HK-2 (cell line): ENCODE data around the gene MMP20.

Experiments used
- DNase-seq: peaks from one replicate; pipeline ENCODE4 v3.0.0-alpha.2; 2018; ENCODE audit not compliant: unreplicated experiment

Gene MMP20

DNA sequence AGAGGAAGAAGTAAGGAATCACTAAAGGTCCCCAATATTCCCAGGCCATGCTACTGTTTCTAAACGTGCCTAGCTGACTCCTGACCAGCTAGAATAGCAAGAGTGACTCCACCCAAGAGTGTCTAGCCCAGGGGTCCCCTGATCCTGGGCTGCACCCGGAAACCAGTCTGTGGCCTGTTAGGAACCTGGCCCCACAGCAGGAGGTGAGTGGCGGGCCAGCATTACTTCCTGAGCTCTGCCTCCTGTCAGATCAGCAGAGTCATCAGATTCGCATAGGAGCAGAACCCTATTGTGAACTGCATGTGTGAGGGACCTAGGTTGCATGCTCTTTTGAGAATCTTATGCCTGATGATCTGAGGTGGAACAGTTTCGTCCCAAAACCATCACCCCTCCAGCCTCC is 2.0 kb downstream of the MMP20 start:
- DNase-seq: no peak

DNA sequence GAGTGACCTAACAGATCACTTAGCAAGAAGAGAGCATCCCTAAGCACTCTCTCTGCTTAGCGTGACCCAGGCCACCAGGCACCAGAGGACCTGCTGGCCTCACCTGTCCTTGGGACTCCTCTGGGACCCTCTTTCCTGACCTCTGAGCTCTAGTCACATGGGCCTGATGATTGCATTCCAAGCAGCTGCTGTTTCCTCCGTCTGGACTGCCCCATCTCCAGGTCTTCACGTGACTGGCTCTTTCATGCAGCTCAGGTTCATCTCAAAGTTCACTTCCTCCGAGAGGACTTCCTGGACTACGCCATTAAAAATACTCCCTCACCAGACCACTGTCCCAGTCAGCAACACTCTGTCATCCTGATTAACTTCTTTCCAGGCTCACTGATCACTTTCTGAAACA is 2.9 kb downstream of the MMP20 start:
- no peak for DNase-seq

DNA sequence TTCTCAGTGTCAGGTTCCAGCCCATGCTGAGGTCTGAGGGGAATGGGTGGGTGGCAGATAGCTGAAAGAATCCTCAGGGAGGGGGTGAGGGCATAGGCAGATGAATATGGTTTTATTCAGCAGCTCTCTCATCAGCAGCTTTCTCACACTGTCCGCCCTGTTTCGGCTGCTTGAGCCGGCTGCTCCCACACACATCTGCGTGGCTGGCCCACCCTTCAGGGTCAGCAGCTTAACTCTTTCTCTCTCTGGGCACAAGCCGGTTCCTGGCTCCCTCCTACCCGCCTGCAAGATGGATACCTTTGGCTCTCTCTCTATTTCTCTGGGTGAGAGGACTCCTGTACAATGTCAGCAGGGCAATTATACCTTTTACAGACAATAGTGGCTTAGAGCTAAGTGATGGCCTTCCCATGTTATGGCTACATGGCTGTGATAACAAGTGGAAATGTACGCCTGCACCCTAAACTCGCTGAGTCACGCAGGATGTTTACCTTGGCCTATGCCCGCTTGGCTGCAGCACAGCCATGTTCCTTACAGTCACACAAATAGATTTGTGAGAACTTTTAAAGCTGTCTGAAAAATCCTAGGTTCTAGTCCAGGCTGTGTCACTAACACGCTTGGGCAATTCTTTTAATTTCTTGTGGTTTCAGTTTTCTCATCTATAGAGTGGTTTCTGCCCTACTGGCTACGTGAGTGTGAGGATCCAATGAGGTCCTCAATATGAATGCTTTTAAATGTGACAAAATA is 4.1 kb downstream of the MMP20 start:
- no peak for DNase-seq

DNA sequence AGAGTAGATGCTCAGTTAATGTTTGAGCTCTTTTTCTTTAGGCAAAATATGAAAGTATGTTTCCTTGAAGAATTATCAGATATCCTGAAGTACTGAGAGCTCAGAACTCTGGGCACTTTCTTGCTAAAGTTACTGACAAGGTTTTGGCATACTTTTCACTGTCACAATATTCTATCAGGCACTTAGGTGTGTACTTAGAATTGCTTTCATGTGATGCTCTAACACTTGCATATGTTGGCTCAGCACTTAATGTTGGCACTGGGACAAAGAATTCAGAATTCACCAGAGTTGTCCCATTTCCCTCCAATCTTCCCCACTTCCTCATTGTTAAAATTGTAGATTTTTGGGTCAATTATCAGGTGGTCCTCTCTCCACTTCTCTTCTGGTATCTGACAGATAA is 5.0 kb downstream of the MMP20 start:
- no peak for DNase-seq

- no peak for DNase-seq
These were observed 7.6 kb downstream of the MMP20 start for GRCh38 chr11:102617466-102618008.

DNA sequence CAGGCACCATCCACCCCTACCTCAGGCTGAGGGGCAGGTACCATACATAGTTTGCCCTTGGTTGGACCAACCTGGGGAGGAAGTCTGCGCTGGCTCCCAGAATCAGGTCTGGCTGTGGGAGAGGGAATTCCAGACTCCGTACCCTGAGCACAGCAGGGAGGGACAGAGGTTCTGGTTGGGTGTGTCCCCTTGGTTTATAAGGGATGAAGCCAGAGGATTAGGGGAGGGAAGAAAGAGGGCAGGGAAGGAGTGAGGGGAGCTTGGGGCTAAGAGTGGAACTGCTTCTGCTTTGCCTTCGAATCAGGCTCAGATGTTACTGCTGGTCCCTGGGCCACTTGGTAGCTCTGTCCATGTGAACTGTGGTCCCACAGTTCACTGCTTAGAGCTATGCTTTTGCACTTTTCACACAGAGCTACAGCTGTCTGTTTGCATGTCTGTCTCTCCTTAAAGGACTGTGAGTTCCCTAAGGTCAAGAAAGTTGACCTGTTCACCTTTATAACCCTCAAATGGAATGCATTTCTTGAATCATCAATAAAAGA is 9.2 kb downstream of the MMP20 start:
- DNase-seq: no peak

- no peak for DNase-seq
These were observed 9.8 kb downstream of the MMP20 start for GRCh38 chr11:102615077-102615893.

DNA sequence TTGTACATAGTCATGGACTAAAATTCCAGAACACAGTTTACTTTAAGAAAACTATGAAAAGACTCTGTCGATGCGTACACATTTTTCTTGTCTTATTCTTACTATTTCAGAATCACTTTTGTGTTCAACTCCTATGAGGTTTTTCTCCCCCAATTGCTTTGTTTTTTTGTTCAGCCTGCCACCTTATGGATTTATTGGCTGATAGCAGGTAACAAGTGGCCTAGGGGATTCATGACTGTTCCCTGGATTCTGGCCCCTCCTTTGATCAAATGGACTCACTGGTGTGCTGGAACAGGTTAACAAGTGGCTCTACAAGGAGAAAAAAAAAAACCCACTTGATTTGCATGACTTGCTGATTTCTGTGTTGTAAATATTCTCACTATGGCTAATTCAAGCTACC is 10.6 kb downstream of the MMP20 start:
- DNase-seq: no peak

GRCh38 chr11:102614031-102614430 is 11.1 kb downstream of the MMP20 start:
- no peak for DNase-seq

GRCh38 chr11:102613450-102613849 is 11.7 kb downstream of the MMP20 start:
- no peak for DNase-seq

DNA sequence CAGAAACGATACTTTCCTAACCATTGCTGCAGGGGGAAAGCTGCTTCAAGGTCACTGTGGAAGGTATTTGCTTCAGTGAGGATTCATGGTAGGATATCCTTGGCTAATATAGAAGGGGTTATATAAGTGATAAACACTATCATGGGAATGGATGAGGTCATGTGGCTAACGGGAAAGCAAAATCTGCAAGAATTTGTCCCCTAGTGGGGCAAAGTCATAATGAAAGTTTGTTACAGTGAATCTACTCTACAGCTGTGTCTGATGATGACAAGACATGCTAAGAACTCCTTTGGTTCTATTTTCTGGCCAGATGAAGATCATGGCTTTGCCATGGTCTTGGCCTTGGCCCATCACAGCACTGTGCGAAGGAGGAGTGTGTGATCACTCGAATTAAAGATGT is 13.8 kb downstream of the MMP20 start:
- no peak for DNase-seq

DNA sequence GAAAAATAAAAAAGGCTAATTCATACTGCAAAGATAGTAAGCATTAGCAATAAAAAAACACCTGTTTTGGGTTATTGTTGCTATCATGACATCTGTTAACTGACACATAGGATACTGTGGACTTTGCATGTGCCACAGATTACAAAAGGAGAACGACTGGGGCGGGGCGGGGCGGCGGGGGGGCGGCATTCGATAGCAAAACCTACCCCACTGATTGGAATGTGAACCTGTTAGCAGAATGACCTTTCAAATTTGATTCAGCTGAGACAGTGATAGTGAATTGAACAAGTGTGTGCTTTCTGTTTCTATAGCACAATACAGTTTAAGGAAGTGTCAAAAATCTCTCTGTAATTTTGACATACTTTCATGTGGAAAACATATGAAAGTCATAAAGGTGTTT is 14.9 kb downstream of the MMP20 start:
- no peak for DNase-seq

DNA sequence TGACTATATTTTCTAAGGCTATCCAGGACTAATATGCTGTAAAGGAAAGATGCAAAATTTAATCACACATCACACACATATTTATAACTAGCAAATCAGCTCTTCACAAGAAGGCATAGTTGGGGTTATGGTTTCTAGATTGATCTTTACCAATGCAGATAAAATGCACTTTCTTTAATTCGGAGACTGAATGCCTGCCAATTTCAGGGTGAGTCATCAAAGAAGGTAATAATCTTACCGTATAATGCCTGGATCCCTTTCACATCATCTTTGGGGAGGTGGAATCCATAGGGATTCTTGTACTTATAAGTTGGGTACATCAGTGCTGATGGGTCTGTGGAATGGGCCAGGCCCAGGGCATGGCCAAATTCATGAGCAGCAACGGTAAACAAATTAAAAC is 16.4 kb downstream of the MMP20 start:
- no peak for DNase-seq

GRCh38 chr11:102604875-102605274 is 20.3 kb downstream of the MMP20 start:
- no peak for DNase-seq

- DNase-seq: no peak
These were observed 21.1 kb downstream of the MMP20 start for GRCh38 chr11:102604011-102604410.

- DNase-seq: no peak
These were observed 21.6 kb downstream of the MMP20 start for GRCh38 chr11:102603576-102603975.

DNA sequence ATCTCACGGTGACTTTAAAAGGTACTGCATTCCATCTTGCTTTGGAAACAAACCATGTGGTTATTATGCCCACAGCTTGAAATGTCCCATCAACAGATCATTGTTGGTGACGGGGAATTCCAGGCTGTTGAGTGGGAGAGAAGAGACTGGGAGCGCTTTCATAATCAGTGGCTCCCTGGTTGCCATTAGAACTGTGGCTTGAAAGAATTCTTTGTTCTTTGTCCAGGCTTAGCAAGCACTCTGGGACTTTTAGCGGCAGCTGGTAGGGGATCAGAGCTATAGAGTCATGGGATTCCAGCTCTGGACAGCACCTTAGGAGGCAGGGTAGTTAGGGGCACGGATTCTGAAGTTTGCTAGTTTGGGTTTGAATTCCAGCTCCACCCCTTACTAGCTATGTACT is 22.0 kb downstream of the MMP20 start:
- DNase-seq: peak; percentile 50

DNA sequence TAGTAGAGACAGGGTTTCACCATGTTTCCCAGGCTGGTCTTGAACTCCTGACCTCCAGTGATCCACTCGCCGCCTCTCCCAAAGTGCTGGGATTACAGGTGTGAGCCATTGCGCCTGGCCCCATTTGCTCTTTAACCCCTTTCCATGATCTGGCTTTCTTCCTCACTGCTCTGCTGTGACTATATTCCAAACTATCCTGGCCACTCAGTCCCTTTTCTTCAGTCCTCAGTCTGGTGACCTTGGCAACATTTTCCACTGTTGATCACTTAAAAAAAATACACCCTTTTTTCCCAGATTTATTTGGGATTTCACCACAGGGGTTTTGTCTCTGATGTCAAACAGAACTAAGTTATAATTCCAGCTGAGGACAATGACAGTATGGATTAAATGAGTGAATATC is 24.5 kb downstream of the MMP20 start:
- no peak for DNase-seq

DNA sequence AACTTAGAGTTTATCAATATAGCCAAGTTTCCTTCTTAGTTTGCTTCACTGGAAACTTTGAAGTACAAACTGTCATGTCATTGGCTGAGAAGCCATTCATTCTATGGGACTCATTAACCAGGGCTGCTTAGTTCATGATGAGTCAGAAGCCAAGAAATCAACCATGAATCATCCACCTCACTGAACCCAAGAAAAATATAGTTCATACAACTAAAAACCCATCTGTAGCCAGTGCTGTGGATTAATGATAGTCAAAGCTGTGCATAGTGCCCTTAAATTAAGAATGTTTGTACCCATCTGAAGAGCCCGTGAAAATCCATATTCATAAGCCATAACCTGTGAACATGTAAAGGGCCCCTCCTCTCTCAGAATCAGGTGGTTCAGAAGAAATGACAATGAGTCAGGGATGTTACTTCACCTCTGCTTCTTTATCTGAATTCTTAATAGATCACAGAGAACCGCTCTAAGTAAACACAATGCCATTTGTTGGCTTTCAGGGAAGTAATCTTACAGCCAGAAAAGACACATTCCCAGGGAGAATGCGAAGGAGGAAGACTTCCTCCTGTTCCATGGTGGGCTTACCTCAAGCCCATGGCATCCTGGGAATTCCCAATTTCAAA is 25.4 kb downstream of the MMP20 start:
- no peak for DNase-seq

DNA sequence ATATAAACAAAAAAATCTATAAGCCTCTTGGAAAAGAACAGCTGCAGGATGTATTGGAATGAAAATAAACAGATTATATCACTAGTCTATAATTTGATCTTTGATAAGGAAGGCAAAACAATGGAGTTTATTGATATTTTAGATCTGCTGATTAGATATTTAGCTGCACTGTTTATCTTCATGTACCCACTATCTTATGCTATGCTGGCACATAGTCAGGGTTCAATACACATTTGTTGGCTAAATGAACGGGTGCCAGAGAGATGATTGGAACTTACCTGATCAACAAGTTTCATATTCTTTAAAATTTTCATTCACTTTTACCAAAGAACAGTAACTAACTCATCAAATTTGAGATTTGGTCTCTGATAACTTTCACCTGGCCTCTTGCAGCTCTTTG is 26.9 kb downstream of the MMP20 start:
- no peak for DNase-seq

DNA sequence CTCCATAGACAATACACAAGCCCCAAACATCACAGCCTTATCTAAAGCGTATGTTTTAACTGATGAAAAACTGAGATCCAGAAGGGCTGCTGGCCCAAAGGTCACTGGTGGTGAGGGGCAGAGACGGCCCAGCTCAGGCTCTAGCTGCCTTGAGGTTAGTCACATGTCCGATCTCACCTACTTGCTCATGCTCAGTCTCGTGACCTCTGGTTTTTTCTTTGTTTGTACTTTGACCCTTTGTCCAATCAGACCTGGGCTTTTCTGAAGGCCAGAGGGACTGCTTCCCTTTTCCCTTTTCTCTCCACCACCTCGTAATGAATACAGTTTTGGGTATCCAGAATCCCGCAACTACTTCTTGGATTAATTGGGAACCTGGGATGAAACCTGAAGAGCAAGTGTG is 28.6 kb downstream of the MMP20 start:
- DNase-seq: no peak
